ENCODE results near the gene NR2F2.

NR2F2 gene

DNA sequence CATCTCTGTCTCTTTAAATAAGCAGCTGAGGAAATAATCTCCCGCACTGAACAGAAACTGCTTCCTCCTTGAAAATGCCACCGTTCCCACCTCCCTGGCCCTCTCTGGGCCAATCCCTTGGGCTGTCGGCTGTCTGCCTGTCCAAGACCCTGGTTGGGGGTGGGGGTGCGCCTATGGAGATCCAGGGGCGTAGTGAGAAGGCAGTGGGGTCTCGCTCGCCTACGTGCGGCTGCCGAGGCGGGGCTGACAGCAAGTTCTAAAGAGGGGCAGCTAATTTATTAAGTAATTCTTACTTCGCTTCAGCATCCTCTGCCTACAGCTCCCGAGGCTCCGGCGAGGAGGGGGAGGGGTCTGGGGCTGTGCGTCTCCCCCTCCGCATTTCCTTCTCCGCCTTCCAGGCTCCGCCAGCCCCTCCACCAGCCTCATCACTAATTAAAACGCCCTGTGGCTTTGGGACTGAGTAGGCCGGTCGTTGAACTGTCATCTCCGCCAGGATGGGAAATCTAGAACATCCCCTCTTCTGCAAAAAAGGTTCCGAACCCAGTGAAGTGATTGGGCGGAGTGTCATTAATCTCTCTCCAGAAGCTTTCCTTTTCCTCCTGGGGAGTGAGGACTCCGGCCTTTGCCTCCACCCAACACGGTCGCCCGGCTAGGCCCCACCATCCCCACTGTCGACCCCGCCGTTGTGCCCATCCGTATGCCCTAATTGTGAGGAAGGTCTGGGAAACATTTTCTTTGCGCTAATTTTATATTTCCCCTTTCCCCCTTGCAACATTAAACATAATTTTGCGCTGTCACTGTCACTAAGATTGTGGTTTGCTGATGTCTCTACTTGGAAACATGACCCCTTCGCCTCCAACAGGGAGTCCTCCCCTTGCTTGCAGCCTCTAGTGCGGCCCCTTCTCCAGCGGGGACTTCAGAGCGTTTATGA lies 16.9 kb downstream of the NR2F2 start:
- Histone ChIP-seq H3K4me1 (ENCODE audit: control insufficient read depth, low read length) (no peaks in the 10 kb centered on the region), H3K27ac (ENCODE audit: low read depth, low read length) (no peak overlapping the region), H3K4me2 (ENCODE audit: low read length) (no peak overlapping the region)

DNA sequence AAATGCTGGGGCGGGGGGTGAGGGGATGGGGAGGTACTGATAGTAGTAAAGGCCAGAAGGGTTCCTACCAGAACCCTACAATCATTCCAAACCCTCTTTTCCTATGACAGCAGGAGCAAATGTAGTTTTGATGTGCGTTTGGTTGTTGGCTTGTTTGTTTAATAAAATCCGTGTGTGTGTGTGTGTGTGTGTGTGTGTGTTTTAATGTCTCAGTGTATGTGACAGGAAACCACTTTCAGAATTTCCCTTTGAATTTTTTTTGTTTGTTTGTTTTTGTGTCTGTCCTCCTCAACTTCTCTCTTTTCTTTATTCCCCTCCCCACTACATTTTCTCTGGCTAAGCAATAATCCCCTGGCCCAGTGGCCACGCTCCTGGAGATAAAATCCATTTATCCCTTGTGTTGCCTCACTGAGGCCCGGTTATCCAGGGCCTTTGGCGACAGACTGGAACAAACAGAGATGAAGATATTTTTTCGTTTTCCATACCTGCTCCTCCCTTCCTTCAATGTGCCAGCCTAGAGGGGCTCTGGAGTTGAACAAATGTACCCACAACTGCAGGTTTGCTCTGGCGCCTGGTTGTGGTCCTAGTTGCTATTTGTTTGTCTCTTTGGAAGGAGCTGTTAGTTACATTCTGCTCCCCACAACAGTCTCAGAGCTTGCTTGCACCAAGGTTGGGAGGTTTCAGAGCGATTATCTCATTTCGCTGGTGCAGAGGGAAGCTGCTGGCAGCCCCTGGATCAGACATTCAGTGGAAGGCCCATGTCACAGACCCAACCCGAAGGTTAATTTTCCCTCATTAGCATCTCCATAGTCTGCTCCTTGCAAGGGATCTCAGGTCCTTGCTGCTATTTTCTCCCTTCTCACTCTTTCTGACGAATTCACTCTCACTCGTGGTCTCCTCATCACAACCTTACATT lies 17.9 kb downstream of the NR2F2 start:
- Histone ChIP-seq H3K9me3 (ENCODE audit: control insufficient read depth, insufficient read depth, low read length) (no peaks in the 10 kb centered on the region), H3K9me2 (replicated peaks; ENCODE audit: control insufficient read depth, low read length) (no peaks in the 10 kb centered on the region), H3K27ac (ENCODE audit: low read depth, low read length) (no peak overlapping the region), H3K4me3 (ENCODE audit: low read length) (no peak overlapping the region), H3K27me3 (ENCODE audit: control insufficient read depth, low read length) (no peaks in the 10 kb centered on the region), H3F3A (ENCODE audit: control insufficient read depth, insufficient read depth) (no peaks in the 10 kb centered on the region), H3K79me2 (ENCODE audit: control insufficient read depth, low read length) (no peaks in the 10 kb centered on the region), H3K4me1 (ENCODE audit: control insufficient read depth, low read length) (no peaks in the 10 kb centered on the region), H3K36me3 (ENCODE audit: control insufficient read depth, low read length) (no peaks in the 10 kb centered on the region), H4K20me1 (ENCODE audit: control insufficient read depth, insufficient read depth, low read depth, low read length) (no peaks in the 10 kb centered on the region), H3K4me2 (ENCODE audit: low read length) (no peak overlapping the region)
- no peak for TF ChIP-seq EZH2phosphoT487 (IDR thresholded peaks at IDR 0.05; ENCODE audit: borderline replicate concordance, low read length)
- TF ChIP-seq, protein P1, sequence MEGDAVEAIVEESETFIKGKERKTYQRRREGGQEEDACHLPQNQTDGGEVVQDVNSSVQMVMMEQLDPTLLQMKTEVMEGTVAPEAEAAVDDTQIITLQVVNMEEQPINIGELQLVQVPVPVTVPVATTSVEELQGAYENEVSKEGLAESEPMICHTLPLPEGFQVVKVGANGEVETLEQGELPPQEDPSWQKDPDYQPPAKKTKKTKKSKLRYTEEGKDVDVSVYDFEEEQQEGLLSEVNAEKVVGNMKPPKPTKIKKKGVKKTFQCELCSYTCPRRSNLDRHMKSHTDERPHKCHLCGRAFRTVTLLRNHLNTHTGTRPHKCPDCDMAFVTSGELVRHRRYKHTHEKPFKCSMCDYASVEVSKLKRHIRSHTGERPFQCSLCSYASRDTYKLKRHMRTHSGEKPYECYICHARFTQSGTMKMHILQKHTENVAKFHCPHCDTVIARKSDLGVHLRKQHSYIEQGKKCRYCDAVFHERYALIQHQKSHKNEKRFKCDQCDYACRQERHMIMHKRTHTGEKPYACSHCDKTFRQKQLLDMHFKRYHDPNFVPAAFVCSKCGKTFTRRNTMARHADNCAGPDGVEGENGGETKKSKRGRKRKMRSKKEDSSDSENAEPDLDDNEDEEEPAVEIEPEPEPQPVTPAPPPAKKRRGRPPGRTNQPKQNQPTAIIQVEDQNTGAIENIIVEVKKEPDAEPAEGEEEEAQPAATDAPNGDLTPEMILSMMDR (IDR thresholded peaks at IDR 0.05; ENCODE audit: low read depth, low read length, poor library complexity, severe bottlenecking): no peak

More for the DNA sequence above, 16.9 kb downstream of the NR2F2 start:
- H3K4me3 ChIP-seq (ENCODE audit: low read length): no peak overlapping the region
- TF ChIP-seq, protein P1 (IDR thresholded peaks at IDR 0.05; ENCODE audit: low read depth, low read length, poor library complexity, severe bottlenecking): no peak
- no peak for TF ChIP-seq EZH2phosphoT487 (IDR thresholded peaks at IDR 0.05; ENCODE audit: borderline replicate concordance, low read length)
- H3K36me3 ChIP-seq (ENCODE audit: control insufficient read depth, low read length): no peaks in the 10 kb centered on the region
- H3K9me2 ChIP-seq (replicated peaks; ENCODE audit: control insufficient read depth, low read length): no peaks in the 10 kb centered on the region
- H3K27me3 ChIP-seq (ENCODE audit: control insufficient read depth, low read length): no peaks in the 10 kb centered on the region
- H3K9me3 ChIP-seq (ENCODE audit: control insufficient read depth, insufficient read depth, low read length): no peaks in the 10 kb centered on the region
- H4K20me1 ChIP-seq (ENCODE audit: control insufficient read depth, insufficient read depth, low read depth, low read length): no peaks in the 10 kb centered on the region
- H3K79me2 ChIP-seq (ENCODE audit: control insufficient read depth, low read length): no peaks in the 10 kb centered on the region
- no peaks in the 10 kb centered on the region for H3F3A ChIP-seq (ENCODE audit: control insufficient read depth, insufficient read depth)

DNA sequence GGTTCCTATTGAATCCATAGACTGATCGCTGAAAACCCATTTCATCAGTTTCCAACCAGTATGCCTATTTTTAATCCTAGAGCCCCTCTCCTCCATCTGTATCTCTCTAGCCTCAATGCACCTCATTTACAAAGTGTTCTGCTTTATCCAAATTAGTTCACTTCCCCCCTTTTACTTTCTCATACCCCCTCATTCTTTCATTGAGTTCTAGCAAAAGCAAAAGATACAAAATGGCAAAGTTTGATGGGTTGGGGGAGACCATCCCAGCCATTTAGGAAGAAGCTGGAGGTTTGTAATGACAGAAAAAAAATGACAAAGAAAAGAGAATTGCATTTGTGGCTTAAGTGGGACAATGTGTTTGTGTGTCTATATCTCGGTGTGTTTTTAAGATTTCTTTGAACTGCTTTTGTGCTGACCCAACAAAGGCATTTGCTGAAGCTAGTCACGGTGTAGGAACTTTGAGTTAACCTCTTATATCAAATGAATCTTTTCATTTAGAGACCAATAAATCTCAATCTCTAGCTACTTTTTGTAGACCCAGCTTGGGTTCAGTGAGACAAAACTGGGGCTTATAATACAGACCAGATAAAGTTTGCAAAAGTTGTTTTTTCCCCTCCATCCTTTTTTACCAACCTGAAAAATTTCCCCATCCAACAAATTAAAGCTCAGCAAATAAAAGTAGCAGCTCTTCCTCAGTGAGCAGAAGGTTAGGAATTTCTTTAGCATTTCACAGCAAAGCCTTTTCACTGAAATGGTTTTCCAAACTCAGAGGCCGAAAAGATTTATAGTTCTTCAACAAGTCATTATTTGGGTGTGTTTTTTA lies 18.7 kb downstream of the NR2F2 start:
- Histone ChIP-seq H3K4me2 (ENCODE audit: low read length) (no peak overlapping the region), H3F3A (ENCODE audit: control insufficient read depth, insufficient read depth) (no peaks in the 10 kb centered on the region), H3K9me2 (replicated peaks; ENCODE audit: control insufficient read depth, low read length) (no peaks in the 10 kb centered on the region), H3K79me2 (ENCODE audit: control insufficient read depth, low read length) (no peaks in the 10 kb centered on the region), H3K9me3 (ENCODE audit: control insufficient read depth, insufficient read depth, low read length) (no peaks in the 10 kb centered on the region; the same call in 1 of the 2 replicates), H3K27ac (ENCODE audit: low read depth, low read length) (no peak overlapping the region), H3K36me3 (ENCODE audit: control insufficient read depth, low read length) (no peaks in the 10 kb centered on the region), H3K4me1 (ENCODE audit: control insufficient read depth, low read length) (no peaks in the 10 kb centered on the region), H3K27me3 (ENCODE audit: control insufficient read depth, low read length) (no peaks in the 10 kb centered on the region), H3K4me3 (ENCODE audit: low read length) (no peak overlapping the region), H4K20me1 (ENCODE audit: control insufficient read depth, insufficient read depth, low read depth, low read length) (no peaks in the 10 kb centered on the region)
- TF ChIP-seq, protein P1 (IDR thresholded peaks at IDR 0.05; ENCODE audit: low read depth, low read length, poor library complexity, severe bottlenecking): no peak
- TF ChIP-seq EZH2phosphoT487 (IDR thresholded peaks at IDR 0.05; ENCODE audit: borderline replicate concordance, low read length): no peak
